GM12801 (cell line): ENCODE measurements around the gene SMIM22.

ENCODE experiments used
- CTCF ChIP-seq: IDR thresholded peaks from one replicate; pipeline ENCODE4 v1.5.1; 2011; ENCODE audit warnings: control low read depth; ENCODE audit not compliant: insufficient read length; ENCODE audit errors: extremely low read depth

The SMIM22 gene

GRCh38 chr16:4765511-4766474 is 29.4 kb upstream of the SMIM22 start:
- TF ChIP-seq CTCF: no peak

GRCh38 chr16:4766875-4767628 is 28.1 kb upstream of the SMIM22 start, which contains the start of gene ZNF500:
ZNF500 (minus strand) TSS chr16:4767162; CDS start chr16:4765978, 1,184 bp downstream.
- no peak for TF ChIP-seq CTCF

GRCh38 chr16:4767872-4768548 is 27.2 kb upstream of the SMIM22 start:
- TF ChIP-seq CTCF: no peak

GRCh38 chr16:4768549-4769305 is 26.4 kb upstream of the SMIM22 start:
- TF ChIP-seq CTCF: no peak

GRCh38 chr16:4769306-4769638 is 25.9 kb upstream of the SMIM22 start:
- TF ChIP-seq CTCF: no peak

- no peak for TF ChIP-seq CTCF
These were observed 23.5 kb upstream of the SMIM22 start for GRCh38 chr16:4771646-4772045.
